Hematopoietic multipotent progenitor cell treated with erythropoietin and hydrocortisone succinate and interleukin-3 and kit ligand, for 6 days (in vitro differentiated cells): ENCODE data around the gene NPM3.

Experiments
- DNase-seq: peaks from one replicate; pipeline ENCODE4 v3.0.0-alpha.2; 2015

NPM3 gene, protein sequence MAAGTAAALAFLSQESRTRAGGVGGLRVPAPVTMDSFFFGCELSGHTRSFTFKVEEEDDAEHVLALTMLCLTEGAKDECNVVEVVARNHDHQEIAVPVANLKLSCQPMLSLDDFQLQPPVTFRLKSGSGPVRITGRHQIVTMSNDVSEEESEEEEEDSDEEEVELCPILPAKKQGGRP

GRCh38 chr10:101782811-101783735 is at the start of gene NPM3:
TSS of gene NPM3 (minus strand) at chr10:101783446. CDS start at chr10:101783390, 56 bp downstream.
- peak; percentile 94 for DNase-seq

DNA sequence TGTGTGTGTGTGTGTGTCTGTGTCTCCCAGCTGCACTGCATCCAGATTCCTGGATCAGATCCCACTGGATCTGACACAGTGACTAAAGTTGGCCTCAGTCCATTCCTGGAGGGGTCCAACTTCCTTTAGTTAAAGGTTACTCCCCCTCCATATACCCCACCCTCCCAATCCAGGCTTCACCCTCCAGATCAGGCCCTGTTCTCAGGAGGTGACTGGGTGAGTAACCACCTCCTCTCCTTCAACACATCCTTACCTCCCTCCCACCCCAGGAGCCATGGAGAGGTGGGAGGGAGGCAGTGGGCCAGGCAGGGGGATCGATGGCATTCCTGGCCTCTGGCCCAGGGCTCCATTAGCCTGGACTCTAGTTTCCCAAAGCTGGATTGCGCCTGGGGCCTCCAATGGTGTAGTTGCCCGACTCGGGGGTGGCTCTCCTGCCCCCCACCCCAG is 49.1 kb upstream of the NPM3 start:
- no peak for DNase-seq

DNA sequence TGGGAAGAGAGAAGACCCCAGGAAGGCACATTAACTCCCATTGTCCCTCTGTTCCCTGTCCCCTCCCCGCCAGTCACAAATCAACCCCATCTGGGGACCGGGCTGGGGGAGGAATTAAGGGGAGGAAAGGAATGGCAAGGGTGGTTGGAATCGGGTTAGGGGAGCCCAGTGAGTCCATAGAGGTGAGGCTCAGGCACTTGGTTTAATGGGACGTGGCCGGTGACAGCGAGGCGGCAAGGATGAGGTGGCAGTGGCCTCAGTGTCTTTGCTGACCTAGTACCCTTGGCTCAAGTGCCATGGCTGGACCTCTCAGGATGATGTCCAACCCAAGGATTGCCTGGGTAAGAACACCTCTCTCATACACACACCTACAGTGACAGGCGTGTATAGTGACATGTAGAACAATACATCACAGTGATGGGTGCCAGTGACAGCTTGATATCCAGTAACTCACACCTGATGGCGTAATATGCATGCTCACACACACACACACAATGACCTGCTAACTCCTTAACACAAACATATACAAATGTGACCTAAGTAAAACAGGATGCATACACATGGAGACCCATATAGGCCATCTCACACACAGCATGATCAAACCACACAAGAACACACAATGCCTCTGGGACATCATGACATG is 48.0 kb upstream of the NPM3 start:
- no peak for DNase-seq

GRCh38 chr10:101830322-101831168 is 47.3 kb upstream of the NPM3 start:
- DNase-seq = peak; percentile 98

GRCh38 chr10:101829561-101830315 is 46.5 kb upstream of the NPM3 start:
- peak; percentile 90 for DNase-seq

DNA sequence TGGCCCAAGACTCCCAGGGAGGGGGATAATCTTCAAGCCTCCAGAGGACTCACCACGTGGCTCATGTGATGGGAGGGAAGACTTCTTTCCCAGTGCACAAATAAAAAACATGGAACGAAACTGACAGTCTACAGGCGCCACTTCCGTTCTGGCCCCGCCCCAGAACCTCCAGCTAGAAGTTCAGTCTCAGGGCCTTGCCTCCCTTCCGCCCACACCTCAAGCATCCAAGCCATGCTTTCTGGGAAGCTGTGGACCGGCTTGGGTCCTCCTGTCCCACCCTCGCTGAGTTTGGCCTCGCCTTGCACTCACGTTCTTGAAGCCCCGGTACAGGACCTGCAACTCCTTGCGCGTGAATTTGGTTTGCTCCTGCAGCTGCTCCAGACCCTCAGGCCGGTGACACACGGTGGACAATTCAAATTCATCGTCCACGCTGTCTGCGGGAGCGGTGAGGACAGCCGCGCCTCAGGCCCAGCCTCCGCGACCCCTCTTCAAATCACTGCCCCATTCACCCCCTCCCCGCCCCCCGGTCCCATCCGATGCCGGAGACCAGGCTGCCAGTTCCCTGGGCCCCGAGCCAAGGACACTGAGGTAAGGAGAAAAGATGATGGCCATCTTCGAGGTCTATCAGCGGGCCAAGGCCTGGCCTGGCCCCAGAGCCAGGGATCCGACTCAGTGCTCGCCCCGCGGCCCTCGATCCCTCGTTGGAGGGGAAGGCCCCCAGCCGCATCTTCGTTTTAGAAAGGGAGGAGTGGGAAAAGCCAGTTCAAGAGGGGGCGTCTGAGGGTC is 45.7 kb upstream of the NPM3 start:
- DNase-seq = no peak

DNA sequence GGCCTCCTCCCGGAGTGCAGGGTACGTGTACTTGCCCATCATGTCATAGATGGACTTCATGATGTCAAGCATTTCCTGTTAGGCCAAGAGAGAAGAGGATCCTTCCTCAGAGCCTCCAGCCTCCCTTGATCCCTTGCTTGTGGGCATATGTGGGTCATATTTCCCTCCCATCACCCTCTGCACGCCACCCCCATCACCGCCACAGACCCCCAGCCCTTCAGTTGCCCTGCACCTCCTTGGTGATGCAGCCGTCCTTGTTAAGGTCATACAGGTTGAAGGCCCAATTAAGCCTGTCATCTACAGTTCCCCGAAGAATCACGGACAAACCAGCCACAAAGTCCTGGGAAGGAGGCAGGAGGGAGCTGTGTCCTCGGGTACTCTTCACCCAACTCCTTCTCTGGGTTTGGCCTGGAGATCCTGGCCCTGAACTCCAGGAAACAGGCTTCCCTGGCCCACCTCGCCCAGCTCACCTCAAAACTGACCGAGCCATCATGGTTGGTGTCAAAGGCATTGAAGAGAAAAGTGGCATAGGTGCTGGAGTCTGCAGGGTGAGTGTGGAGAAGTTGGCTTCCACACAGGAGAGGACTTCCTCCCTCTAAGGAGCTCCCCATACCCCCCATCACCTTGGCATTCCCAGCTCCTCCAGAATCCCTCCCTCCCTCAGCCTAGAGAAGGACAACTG is 44.8 kb upstream of the NPM3 start:
- DNase-seq = no peak

DNA sequence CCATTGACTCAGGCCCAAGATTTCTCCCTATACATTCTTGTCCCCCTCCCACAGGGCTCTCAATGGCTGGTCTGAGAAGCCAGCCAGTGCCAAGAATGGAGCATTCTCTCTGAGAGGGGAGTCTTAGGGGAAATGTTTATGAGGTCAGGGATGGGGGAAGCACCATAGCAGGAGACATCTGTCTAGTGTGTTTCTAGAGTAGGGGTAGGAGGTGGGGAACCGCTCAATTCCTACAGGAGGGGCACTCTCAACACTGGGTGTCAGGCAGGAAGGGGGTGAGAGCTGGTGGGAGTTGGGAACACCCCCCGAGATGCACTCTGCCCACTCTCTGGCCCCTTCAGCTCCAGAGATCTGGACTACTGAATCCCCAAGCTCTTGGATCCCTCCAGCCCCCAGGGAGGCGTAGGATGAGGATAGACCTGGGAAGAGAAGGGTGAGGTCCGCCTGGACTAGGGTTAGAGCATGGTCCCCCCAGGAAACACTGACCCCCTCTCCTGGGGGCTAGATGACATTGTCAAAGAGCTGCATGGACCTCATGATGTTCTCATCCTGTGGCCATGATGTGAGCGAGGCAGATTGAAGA is 43.7 kb upstream of the NPM3 start:
- no peak for DNase-seq

DNA sequence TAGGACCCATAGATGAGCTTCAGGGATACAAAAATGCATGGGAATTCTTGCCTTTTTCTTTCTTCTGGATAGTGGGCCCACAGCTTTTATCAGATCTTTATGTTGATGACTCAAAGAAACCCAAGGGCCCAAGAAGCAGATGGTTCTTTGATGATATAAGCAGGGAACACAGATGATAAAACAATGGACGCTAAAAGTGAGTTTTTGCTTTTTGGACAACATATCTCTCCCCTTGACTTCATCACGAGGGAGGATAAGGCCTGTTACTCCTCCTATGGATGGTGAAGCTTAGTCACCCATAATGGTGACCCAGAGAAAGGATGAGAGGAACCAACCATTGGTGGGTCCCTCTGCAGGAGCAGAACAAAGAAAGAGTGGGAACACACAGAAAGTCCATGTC is 41.5 kb upstream of the NPM3 start:
- DNase-seq = peak; percentile 77

DNA sequence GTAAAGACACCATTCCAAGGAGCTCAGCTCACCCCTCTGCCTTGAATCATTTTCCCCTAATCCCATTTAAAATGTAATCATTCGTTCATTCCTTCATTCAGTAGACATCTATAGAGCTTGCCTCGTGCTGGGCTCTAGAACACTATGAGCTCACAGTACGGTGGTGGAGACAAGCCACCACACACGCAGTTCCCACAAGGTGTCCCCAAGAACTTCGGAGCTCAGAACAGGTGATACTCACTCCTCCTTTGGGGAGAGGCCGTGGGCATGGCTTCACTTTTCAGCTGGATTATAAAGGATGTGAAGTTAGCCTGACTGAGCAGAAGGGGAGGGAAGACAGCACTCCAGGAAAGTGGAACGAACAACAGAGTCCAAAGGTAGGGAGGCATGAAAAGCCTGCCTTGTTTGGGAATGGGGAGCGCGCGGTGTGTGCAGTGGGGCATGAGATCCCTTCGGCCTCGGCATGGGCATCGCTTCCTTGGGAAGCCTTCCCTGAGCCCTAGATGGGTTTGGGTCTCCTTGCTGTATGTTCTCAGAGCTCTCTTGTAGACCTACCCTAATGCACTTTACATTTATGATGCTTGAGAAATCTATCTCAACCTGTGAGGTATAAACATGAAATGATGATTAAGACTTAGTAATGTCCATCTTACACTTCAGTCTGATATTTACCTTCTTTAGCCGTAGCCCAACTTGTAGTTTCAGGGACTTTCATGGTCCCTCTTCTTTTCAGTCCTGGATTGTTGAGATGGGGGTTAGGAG is 35.8 kb upstream of the NPM3 start:
- peak; percentile 17 for DNase-seq

- peak; percentile 99 for DNase-seq
These were observed 35.0 kb upstream of the NPM3 start, which contains the start of gene OGA for GRCh38 chr10:101818119-101818871. TSS of gene OGA (minus strand) at chr10:101818444. CDS start at chr10:101818022, 422 bp downstream.

DNA sequence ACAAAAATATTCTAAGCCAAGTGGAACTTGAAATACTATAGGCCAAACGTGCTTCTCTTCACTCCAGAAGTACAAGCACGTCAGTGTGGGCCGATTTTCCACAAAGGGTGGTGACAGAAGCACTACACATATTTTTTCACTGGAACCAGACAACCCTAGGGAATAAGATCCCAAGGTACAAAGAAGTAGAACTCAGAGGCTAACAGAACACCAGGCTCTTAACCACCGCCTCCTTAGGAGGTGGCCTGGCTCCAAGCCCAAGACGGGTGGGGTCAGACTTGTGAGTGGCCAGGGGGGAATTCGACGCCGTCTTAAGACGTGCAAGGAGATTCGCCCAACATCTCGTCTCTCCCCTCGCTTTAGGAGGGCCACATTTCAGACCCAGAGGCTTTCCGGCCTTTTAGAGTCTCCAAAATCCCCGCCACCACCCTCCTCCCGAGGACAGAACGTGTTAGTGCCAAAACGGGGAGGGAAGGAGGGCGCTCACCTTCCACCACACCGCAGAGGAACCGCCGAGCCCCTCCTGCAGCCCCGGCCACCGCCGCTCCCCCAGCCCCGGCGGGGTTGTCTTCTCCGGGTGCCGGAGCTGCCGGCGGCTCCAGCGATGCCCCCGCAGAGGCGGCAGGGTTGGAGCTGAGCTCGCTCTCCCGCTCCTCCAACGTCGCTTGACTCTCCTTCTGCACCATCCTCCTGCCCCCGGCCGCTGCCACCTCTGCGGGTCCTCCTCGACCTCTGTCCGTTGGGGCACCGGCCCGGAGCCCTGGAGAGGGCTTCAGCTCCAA is 34.3 kb upstream of the NPM3 start:
- peak; percentile 99 for DNase-seq

GRCh38 chr10:101816913-101817336 is 33.7 kb upstream of the NPM3 start:
- no peak for DNase-seq

DNA sequence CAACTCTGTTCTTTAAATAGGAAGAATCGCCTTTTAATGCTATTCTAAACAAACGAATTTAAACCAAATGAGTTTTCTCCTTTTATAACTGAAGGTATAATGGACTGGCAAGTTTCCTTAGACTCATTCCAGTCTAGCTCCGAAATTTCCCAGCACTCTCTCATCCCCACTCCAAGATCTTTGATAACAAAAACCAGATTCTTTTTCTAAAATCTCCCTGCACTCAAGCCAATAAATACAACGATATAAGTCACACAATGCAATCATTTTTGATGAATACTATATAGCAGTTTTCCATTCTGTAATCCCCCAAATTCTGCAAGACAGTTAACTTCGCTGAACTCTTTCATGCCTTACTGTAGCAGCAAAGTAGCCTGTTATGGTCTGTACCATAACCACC is 33.1 kb upstream of the NPM3 start:
- peak; percentile 40 for DNase-seq

DNA sequence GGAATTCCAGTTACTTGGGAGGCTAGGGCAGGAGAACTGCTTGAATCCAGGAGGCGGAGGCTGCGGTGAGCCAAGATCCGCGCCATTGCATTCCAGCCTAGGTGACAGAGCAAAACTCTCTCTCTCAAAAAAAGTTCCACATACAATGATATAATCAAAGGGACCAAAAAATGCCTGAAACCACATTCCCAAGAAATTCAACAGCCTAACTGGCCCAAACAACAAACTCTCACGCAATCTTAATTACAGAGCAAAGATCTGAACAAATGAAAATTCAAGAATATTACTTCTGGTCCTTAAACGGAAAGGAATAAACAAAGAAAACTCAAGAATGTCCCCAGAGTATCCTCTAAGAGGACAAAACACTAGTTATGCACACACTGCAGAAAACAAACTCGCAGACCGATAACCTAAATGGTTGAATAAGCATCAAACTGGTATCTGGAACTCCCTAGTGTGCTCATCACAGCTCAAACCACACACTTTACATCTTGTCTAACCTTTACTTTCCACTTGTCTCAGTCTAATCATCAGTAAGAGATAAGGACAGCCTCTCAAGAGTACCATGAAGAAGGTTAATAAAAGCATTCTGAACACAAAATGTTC is 31.3 kb upstream of the NPM3 start:
- peak; percentile 34 for DNase-seq

DNA sequence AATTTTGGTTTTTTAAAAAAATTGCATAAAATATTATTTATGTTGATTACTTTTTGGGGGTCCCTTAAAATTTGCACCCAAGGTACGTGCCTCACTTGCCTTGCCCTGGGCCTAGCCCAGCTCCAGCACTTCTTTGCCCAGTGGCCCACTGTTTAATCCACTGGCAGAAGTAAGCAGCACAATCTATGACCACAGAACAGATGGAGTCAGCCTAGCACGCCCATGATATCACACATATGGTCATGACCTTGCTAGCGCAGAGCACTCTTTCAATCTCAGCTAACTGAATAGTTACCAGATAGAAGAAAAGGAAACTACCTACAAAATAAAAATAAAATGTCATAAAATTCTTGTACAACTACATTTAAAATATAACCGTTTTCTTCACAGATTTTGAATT is 29.4 kb upstream of the NPM3 start:
- DNase-seq = peak; percentile 37

DNA sequence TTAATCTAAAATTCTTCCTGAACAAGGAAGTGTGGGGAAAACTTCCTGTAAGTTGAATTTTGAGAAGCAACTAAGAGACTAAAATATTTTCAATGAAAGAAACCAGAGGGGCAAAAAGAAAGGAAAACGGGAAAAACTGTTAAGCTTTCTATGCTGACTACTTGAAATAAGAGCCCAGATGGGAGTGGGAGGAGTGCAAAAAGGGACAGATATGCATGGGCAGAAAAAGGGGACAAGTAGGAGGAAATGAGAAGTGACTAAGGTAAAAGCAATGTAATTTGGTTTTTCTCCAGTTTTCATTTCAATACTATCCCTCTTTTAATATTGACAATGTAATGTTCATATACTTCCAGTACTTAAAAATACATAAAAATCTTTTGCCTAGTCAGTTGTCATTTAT is 23.9 kb upstream of the NPM3 start:
- DNase-seq = no peak
